Activated CD8-positive, alpha-beta memory T cell treated with anti-CD3 and anti-CD28 coated beads for 1 hour (primary cell): ENCODE measurements around the gene PLA2G6.

ENCODE experiments used
- DNase-seq, 2 donors: peaks; one replicate each; pipeline ENCODE4 v3.0.0-alpha.2; 2020; ENCODE audit warnings: low read depth in 1 of 2; ENCODE audit errors: extremely low read depth in 1 of 2

The PLA2G6 gene

GRCh38 chr22:38075961-38076360, 105.7 kb downstream of the PLA2G6 start:
- no peak for DNase-seq

GRCh38 chr22:38075105-38075825, 106.4 kb downstream of the PLA2G6 start:
- no peak for DNase-seq

GRCh38 chr22:38074181-38075104, 107.2 kb downstream of the PLA2G6 start:
- DNase-seq, result no peak

- DNase-seq, result no peak
Observed at GRCh38 chr22:38073150-38074130, 108.2 kb downstream of the PLA2G6 start.

GRCh38 chr22:38072322-38073149, 109.1 kb downstream of the PLA2G6 start:
- DNase-seq, result no peak

- DNase-seq, result no peak
Observed at GRCh38 chr22:38071421-38072321, 110.0 kb downstream of the PLA2G6 start.

GRCh38 chr22:38070250-38070921, 111.2 kb downstream of the PLA2G6 start:
- no peak for DNase-seq

GRCh38 chr22:38069372-38070249, 112.0 kb downstream of the PLA2G6 start:
- DNase-seq, result no peak

GRCh38 chr22:38068641-38069371, 112.8 kb downstream of the PLA2G6 start:
- DNase-seq, result no peak

- DNase-seq, result no peak
Observed at GRCh38 chr22:38067761-38068360, 113.8 kb downstream of the PLA2G6 start.

GRCh38 chr22:38067028-38067415, 114.6 kb downstream of the PLA2G6 start:
- no peak for DNase-seq

GRCh38 chr22:38066381-38067027, 115.1 kb downstream of the PLA2G6 start:
- DNase-seq, result no peak

- DNase-seq, result no peak
Observed at GRCh38 chr22:38065539-38065938, 116.1 kb downstream of the PLA2G6 start.

- no peak for DNase-seq
Observed at GRCh38 chr22:38062791-38063190, 118.8 kb downstream of the PLA2G6 start.
